GM15510 (cell line): ENCODE results near the gene RBM10.

Source experiments
- POLR2A ChIP-seq: IDR thresholded peaks from 3 replicates; pipeline ENCODE4 v1.6.1; 2011; ENCODE audit warnings: borderline replicate concordance; ENCODE audit not compliant: insufficient read length; ENCODE audit errors: extremely low read depth

Gene RBM10

GRCh38 chrX:47172971-47173792 lies 28.2 kb downstream of the RBM10 start:
- no peak for TF ChIP-seq POLR2A

GRCh38 chrX:47174376-47174775 lies 29.4 kb downstream of the RBM10 start:
- no peak for TF ChIP-seq POLR2A

GRCh38 chrX:47174846-47175587 lies 30.0 kb downstream of the RBM10 start:
- no peak for TF ChIP-seq POLR2A

DNA sequence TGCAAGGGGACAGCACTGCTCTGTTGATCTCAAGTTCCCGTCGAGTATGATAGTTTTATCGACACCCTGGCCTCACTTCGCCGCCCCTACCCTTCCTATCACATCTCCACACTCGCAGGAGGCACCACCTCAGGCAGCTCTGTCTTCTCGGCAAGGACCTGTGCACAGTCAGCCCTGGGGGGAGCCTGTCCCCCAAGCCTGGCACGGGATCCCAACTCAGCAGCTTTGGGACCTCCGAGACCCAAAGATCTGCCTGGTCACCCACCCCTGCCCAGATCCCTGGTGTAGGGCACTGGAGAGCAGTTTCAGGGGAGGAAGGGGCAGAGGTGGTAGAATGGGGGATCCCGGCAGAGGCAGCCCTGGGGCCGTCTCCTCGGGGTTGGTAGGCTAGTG lies 30.6 kb downstream of the RBM10 start:
- no peak for TF ChIP-seq POLR2A

DNA sequence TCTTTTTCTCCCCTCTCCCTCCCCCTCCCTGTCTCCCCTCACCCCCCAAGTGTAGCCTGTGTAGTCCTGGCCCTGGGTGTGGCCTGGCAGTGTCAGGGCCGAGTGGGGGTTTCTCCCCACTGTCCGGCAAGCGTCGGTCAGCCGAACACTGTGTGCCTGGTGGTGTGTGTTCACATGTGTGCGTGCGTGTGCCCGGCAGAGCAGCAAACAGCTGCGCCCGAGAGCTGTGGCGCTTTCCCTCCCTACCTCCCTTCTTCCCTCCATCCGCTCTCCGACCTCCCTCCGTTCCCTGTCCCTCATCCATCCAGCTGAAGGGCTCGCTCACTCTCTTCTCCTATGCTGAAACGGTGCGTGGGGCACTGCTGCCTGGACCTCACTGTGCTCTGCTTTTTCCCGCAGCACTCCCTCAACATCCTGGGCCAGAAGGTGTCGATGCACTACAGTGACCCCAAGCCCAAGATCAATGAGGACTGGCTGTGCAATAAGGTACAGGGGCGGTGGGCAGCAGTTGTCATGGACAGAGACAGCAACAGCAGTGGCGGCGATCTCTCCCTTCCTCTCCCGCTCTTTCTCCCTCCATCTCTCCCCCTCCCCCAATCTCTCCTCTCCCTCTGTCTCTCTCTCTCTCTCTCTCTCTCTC lies 31.2 kb downstream of the RBM10 start:
- no peak for TF ChIP-seq POLR2A

DNA sequence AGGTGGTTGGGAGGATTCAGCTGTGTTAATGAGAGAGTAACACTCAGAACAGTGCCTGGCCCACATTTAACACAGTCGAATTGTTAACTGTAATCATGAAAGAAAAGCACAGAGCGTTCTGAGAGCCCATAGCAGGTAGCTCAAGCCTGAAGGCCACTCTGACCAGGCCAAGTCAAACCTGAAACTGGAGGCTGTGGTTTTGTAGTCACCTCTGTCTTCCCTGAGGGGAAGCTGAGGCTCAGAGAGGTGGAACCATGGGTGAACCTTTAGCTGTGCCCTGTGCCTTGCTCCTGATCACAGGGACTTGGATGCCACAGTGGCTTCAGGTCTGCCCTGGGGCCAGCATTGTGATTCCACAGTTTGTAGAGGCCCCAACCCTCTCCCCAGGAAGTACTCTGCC lies 32.1 kb downstream of the RBM10 start:
- no peak for TF ChIP-seq POLR2A

DNA sequence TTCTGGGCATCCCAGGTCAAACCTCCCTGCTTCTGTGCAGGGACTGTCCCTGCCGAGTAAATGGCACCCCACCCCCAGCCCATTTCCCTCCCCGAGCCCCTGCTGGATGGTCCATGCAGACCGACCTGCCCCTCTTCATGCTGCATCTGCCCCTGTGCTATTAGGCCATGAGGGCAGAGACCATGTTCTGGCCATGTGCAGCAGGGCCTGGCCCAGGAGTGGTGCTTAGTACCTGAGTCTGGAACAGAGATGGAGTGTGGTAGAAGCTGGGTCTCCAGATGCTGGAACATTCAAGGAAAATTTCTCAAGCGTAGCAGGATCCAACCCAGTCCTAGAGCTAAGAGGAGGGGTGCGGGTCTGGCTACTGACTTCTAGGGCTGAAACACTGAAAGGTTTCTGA lies 33.3 kb downstream of the RBM10 start:
- no peak for TF ChIP-seq POLR2A

GRCh38 chrX:47179221-47179927 lies 34.4 kb downstream of the RBM10 start:
- TF ChIP-seq POLR2A, result no peak

DNA sequence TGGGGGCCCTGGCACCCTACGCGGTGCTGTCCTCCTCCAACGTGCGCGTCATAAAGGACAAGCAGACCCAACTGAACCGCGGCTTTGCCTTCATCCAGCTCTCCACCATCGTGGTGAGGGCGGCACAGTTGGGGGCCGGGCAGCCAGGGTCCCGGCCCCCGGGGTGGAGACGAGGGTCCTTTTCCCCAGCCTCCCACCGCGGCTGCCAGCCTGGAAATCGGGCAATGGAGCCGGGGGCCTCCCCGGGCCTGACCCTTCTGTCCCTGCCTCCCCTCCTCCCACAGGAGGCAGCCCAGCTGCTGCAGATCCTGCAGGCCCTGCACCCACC lies 34.9 kb downstream of the RBM10 start:
- no peak for TF ChIP-seq POLR2A

DNA sequence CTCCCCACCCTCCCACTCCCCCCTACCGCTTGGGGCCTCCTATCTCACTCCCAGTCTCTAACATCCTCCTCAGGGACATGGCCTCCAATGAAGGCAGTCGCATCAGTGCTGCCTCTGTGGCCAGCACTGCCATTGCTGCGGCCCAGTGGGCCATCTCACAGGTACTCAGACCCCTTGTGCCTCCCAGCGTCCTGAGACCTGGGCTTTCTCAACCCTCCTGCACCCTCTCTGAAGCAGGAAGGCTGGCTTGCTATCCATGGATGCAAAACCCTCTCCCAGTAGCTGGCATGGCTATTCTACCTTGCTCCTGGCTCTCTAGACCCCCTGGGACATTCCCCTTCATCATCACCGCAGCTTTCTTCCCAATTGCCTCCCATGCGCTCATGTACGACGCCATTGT lies 35.3 kb downstream of the RBM10 start:
- no peak for TF ChIP-seq POLR2A

- TF ChIP-seq POLR2A, result no peak
Observed at GRCh38 chrX:47181301-47181700, 36.3 kb downstream of the RBM10 start.

DNA sequence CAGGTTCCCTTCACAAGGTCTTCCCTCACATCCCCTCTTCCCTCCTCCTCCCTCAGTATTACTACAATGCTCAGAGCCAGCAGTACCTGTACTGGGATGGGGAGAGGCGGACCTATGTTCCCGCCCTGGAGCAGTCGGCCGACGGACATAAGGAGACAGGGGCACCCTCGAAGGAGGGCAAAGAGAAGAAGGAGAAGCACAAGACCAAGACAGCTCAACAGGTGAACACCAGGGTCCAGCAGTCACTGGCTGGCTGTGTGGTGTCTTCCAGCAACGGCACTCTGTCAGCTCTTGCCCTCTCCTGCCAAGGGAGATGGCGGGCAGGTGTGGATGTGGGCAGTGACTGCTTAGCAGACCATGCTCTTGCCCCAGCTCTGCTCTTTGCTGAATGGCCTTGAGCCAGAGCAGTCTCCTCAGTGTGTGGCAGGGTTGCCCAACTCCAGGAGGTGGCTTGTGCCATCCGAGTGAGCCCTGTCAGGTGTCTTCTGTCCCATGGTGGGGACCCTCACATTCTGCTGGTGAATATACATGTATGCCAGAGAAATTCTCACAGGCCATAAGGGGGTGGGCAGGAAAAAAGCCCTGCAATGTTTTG lies 37.2 kb downstream of the RBM10 start:
- no peak for TF ChIP-seq POLR2A

GRCh38 chrX:47184486-47184885 lies 39.5 kb downstream of the RBM10 start:
- TF ChIP-seq POLR2A, result no peak

DNA sequence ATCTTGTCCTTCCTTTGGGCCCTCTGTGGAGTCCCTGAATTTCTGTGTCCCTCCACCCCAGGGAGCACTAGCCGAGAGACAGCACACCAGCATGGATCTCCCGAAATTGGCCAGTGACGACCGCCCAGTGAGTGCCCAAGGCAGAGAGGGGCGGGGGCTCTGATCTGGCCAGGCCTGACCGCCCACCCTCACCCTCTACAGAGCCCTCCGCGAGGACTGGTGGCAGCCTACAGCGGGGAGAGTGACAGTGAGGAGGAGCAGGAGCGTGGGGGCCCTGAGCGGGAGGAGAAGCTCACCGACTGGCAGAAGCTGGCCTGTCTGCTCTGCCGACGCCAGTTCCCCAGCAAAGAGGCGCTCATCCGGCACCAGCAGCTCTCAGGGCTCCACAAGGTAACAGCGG lies 40.2 kb downstream of the RBM10 start:
- no peak for TF ChIP-seq POLR2A

- TF ChIP-seq POLR2A, result no peak
Observed at GRCh38 chrX:47186096-47186740, 41.2 kb downstream of the RBM10 start.

- no peak for TF ChIP-seq POLR2A
Observed at GRCh38 chrX:47187106-47187677, 42.2 kb downstream of the RBM10 start.
